Adrenal gland (tissue), 5 donors: ENCODE results near the gene RPL38.

Source experiments
- POLR2A ChIP-seq, 2 donors: fragments of 450-650 bp; IDR thresholded peaks; one replicate each; pipeline ENCODE4 v1.6.1; 2017; ENCODE audit warnings: antibody characterized with exemption in 2 of 2, mild to moderate bottlenecking in 2 of 2, moderate library complexity in 1 of 2
- TF ChIP-seq, protein P1 (sequence below), 6 experiments: fragments of 450-650 bp in 4 of 6; fragments of 200-600 bp in 2 of 6; sonication (generic) in 1 of 6; IDR thresholded peaks; 1 replicate in 5 of 6; 2 replicates in 1 of 6; pipeline versions ENCODE4 v1.5.1 to v1.8.0; 2016 to 2021; ENCODE audit warnings: antibody characterized with exemption in 6 of 6, mild to moderate bottlenecking in 2 of 6, moderate library complexity in 1 of 6
- donor health status: DM: no; HTN: no; CAD: no.

DNA sequence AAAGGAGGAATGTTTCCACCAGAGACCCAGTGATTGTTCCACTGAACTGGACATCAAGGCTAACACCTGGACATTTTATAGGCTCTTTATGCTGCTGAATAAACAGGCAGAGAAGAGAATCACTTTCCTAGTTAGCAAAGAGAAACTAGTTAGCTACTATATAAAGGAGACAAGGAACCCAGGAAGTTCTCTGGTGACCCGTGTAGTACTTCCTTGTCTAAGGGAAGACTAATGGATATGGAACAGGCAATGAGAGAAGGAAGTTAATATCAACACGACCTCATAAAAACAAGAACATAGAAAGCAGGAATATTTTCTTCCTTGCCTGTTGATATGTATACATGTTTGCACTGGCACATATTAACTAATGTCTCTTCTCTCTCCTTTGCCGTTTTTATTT, 30.8 kb upstream of the RPL38 start:
- TF ChIP-seq, protein P1, sequence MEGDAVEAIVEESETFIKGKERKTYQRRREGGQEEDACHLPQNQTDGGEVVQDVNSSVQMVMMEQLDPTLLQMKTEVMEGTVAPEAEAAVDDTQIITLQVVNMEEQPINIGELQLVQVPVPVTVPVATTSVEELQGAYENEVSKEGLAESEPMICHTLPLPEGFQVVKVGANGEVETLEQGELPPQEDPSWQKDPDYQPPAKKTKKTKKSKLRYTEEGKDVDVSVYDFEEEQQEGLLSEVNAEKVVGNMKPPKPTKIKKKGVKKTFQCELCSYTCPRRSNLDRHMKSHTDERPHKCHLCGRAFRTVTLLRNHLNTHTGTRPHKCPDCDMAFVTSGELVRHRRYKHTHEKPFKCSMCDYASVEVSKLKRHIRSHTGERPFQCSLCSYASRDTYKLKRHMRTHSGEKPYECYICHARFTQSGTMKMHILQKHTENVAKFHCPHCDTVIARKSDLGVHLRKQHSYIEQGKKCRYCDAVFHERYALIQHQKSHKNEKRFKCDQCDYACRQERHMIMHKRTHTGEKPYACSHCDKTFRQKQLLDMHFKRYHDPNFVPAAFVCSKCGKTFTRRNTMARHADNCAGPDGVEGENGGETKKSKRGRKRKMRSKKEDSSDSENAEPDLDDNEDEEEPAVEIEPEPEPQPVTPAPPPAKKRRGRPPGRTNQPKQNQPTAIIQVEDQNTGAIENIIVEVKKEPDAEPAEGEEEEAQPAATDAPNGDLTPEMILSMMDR (IDR thresholded peaks at IDR 0.05): no peak
- TF ChIP-seq POLR2A (IDR thresholded peaks at IDR 0.05): no peak
